GM19438 (cell line): ENCODE results near the gene LRRTM4.

Experiments
- ATAC-seq: cut with Tn5 transposase; IDR thresholded peaks from one replicate; pipeline ENCODE4 v1.9.1; 2021; ENCODE audit warnings: low read depth; ENCODE audit not compliant: unreplicated experiment

LRRTM4 gene

DNA sequence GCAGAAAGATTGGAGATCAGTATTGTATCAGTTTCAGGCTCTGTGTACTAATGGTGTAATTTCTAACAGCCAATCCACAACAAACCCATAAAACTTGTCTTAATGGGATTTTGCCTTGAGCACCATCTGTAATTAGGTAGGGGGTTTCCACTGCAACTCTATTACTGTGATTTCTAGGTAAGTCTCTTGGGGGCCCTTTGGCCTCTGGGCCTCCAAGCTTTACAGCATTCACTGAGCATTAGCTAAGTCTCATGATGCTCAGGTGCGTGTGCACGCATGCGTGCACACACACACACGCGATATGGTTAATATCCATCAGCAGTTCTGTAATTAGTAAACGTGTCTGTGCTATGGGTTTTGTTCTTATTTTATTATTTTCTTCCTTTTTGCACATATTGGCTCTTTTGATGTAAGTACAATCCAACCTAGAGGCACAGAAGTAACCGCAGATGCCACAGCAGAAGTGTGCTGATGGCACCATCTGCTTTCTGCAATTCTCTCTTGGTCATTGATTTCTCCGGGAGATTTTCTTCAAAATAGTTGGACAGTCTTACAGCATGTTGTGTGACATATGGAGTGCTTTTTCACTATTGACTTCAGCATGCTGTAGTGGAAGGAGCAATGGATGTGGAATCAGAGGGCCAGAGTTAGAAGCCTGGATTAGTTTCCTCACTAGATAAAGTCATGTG lies 592.0 kb downstream of the LRRTM4 start:
- no peak for ATAC-seq

GRCh38 chr2:76928026-76928425 lies 594.1 kb downstream of the LRRTM4 start:
- no peak for ATAC-seq

GRCh38 chr2:76921006-76921405 lies 601.2 kb downstream of the LRRTM4 start:
- ATAC-seq, result no peak

- no peak for ATAC-seq
Measured at GRCh38 chr2:76895469-76895868, 626.7 kb downstream of the LRRTM4 start.

DNA sequence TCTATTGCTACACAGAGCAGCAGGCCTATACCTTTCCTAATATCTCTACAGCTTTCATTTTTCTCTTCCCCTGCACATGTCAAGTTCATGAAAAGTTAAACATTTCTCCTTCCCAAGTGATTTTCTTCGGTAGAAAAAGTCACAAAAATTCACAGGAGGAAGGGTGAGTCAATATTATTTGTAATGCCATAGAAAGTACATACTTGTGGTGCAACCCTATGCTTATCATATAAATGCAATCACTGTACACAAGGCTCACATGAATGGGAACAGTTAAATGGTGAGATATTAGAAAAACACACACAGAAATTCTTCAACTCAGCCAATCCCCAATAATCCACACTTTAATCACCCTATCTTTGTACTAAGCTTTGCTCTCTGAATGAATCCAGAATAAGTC lies 651.6 kb downstream of the LRRTM4 start:
- no peak for ATAC-seq

- ATAC-seq, result no peak
Measured at GRCh38 chr2:76870011-76870410, 652.2 kb downstream of the LRRTM4 start.

GRCh38 chr2:76867854-76868253 lies 654.3 kb downstream of the LRRTM4 start:
- no peak for ATAC-seq

DNA sequence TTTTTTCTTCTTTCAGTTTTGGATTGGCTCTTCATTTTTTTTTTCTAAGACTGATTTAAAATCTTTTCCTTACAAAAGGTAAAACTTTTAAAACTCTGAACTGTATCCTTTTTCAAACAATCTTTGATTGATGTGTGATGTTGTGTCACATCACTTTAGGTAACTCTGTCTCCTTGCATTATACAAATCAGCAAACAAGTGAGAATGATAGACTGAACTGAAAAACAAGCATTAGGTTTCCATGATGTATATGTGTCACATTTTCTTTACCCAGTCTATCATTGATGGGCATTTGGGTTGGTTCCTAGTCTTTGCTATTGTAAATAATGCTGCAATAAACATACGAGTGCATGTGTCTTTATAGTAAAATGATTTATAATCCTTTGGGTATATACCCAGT lies 655.7 kb downstream of the LRRTM4 start:
- no peak for ATAC-seq

DNA sequence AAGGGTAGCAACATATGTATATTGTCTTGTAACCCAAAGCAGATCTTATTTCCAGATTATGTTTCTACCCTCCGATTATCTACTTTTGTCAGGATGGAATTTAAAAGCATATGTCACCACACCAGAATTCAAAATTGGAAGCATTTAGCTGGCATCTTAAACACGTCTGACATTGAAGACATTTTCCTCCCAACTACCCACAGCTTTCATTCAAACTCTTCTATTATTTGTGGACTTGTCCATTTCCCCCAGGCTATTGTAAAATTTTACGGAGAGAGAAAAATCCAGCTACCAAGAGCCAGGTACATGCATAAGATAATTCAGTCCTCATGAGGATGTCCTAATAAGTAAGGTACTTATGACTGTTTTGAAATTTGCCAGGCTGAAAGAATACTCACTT lies 659.3 kb downstream of the LRRTM4 start:
- no peak for ATAC-seq

GRCh38 chr2:76861708-76862107 lies 660.5 kb downstream of the LRRTM4 start:
- no peak for ATAC-seq

DNA sequence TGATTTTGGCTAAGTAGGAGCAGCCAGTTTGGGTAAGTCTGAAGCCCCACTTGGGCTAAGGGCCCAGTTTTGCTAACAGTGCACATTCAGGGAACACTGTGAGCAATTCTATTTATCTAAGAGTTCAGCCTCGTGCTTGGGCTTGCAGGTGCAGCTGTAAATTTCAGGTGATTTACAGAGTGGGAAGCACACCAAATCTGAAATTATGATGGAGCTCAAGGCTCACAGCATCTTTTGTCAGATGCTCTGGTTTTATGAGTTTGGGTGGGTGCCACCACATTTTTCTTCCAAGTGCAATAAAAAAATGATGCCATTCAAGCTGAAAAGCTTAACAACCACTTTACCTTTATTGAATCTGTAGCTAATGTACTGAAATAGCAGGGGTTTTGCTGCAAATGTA lies 671.2 kb downstream of the LRRTM4 start:
- no peak for ATAC-seq

DNA sequence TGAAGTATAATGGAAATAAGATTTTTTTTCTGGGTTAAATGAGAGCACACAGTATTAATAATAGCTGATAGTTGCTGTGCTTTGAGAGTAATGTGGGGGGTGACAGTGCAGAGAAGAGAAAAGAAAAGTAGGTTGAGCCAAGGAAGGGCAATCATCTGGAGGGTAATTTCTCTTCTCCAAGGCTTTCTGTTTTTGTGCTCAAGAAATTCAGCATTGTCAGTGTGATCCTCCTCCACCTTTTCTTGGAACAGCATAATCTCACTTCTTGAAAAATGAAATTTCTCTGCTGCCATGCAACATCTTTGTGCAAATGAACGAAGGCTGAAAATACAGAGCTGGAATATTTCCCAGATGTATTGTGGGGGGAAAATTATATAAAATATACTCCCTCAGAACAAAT lies 673.1 kb downstream of the LRRTM4 start:
- no peak for ATAC-seq

- no peak for ATAC-seq
Measured at GRCh38 chr2:76839826-76840225, 682.4 kb downstream of the LRRTM4 start.

DNA sequence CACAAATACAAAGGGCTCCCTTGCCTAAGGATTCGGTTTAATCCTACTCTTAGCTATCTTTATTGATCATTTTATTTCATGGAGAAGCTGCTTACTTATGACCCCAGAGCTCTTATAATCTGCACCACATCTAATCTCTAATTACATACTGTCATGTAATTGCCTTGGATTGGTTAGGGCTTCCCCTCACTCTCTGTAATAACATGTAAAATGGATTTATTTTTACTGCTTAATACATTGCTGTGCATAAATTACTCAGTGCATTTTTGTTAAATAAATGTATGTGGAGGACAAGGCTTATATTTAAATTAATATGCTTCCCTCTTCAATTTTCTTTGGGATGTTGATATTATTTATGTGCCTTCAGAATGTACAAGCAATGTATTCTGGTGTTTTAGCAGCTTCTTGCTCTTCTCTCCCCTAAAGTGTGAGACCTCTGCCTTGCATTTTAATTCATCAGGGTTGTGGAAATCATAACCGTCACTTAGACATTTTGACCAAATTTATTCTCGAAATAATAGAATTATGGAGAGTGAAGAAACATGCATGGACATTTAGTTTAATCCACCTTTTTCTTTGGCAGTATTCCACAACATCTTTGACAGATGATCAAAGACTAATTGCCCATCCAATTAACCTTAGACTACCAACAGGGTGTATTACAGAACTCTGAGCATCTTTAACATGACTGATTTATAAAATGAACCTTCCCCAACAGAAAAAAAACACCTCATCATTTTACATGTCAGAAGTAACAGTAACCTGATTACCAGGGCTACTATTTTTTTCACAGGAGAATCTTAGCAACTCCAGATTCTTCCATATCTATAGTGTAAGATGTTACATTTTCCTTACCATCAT lies 692.6 kb downstream of the LRRTM4 start:
- no peak for ATAC-seq

DNA sequence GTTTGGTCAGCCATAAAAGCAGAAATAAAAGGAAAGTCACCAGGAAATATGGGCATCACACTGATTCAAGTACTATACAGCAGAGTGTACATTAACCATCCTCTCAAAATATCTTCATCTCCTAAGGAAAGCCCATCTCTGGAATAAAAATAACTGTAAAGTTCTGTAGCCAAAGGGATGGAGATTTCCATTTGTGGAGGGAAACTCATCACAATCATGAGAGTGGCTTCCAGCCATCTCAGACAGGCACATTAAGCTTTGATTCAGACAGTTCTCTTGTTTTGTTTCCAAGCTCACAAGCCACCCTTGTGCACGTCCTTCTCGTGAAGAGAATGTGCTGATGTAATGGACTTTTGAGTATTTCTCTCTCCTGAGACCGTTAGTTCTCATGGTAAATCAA lies 695.5 kb downstream of the LRRTM4 start:
- ATAC-seq, result no peak

- ATAC-seq, result no peak
Measured at GRCh38 chr2:76825140-76825970, 696.8 kb downstream of the LRRTM4 start.

DNA sequence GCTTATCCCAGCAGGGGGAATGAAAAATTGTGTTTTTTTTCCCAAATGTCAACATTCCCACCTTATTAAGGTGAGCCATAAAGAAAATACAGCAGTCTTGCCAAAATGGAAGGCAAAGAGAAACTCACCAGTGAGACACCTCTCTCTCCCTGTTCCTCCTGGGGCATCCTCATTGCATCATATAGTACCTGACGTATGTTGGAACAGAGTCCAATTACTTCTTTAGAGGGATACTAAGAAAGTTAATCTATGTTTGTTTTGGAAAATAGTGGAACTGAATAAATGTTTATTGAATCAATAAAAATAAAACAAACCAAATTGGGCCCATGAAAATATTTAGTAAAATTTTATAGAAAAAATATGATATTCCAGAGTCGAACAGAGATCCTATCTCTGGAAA lies 700.4 kb downstream of the LRRTM4 start:
- ATAC-seq, result no peak

- ATAC-seq, result no peak
Measured at GRCh38 chr2:76813084-76813483, 709.1 kb downstream of the LRRTM4 start.

- ATAC-seq, result no peak
Measured at GRCh38 chr2:76812156-76812555, 710.0 kb downstream of the LRRTM4 start.

GRCh38 chr2:76809136-76809535 lies 713.0 kb downstream of the LRRTM4 start:
- no peak for ATAC-seq

DNA sequence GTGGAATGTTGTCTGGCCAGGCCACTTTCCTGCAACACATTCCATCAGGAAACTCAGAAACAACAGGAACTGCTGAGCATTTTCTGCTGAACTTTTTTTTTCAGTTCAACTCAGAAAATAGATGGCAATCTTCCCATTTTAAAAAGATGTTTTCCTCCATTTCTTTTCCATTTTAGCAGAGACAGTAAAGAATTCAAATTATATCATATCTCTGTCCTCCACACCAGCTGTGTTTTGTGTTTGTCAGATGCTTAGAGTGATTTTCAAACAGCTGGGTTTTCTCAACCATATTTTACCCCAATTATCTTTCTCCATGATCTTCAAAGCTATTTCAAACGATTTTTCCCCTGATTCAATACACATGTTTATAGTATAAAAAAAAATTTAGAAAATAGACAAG lies 713.4 kb downstream of the LRRTM4 start:
- no peak for ATAC-seq
